Medulla oblongata (tissue), 1 donor: ENCODE results near the gene PTPRG.

Experiments
- DNase-seq: peaks from one replicate; pipeline ENCODE4 v3.0.0-alpha.2; 2015; ENCODE audit errors: extremely low spot score

Gene PTPRG

DNA sequence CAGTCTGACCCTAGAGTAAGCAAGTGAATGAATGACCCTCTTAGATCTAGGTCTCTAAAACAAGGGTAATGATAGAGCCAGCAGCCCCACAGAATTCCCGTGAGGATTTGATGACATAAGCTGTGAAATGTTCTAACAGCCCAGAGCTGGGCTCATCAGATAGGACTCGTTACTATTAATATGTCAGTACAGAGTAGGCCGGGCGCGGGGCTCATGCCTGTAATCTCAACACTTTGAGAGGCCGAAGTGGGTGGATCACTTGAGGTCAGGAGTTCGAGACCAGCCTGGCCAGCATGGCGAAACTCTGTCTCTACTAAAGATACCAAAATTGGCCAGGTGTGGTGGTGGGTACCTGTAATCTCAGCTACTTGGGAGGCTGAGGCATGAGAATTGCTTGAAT is 621.7 kb downstream of the PTPRG start:
- no peak for DNase-seq

DNA sequence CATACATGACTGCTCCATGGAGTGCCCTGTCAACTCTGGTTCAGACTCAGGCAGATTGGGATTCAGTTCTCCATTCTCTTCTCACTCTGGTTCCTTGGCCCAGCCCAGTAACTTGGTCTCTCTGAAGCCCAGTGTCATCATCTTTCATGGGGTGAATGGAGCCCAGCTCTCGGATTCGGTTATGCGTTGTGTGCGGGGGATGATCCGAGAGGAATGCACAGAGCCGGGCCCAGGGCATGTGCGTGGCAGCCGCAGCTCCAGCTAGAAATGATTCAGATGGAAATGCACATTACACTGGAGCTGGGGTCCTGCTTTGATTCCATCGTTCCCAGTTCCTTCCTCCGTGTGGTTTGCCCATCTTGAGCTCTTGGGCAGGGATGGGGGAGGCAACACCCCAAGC is 622.6 kb downstream of the PTPRG start:
- no peak for DNase-seq

DNA sequence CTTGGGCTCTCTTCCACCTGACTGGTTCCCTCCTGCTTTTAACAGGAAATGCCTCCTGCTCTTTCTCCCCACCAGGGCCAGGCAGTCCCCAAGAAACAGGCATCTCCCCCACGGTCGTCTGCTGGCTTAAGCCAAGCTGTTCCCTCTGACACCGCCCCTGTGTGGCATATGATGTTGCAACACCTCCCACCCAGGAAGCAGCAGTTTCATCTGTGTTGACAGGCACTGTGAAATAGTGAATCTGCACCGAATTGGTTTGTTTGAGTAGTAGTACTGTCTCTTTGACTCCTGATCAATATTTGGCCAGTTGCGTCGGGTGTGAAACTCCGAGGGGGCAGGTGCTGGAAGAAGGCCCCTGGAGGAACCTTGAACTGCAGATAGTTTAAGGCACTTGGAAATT is 623.2 kb downstream of the PTPRG start:
- no peak for DNase-seq

GRCh38 chr3:62187022-62187431 is 625.7 kb downstream of the PTPRG start:
- no peak for DNase-seq

- peak; percentile 82 for DNase-seq
These were observed 627.5 kb downstream of the PTPRG start for GRCh38 chr3:62188681-62189375.

GRCh38 chr3:62189376-62189698 is 628.0 kb downstream of the PTPRG start:
- DNase-seq: no peak

DNA sequence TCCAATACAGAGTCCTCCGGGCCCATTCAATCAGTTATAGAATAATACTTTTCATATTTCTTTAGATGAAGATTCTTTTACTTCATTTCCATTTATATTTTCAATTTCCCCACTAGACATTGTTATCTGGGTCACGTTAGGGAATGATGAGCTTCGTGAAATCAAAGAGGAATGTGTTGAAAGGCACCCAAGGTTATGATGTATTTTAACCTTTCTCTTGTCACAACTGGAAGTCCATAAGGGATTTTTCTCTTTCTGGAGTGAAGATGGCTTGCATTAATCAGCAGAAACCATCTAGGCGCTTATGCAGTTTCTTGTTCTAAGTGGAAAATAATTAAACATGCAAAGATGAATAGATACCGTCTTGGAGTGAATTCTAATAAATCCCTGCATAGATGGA is 631.5 kb downstream of the PTPRG start:
- DNase-seq: no peak

GRCh38 chr3:62193586-62194345 is 632.4 kb downstream of the PTPRG start:
- no peak for DNase-seq

GRCh38 chr3:62197350-62198012 is 636.1 kb downstream of the PTPRG start:
- DNase-seq: no peak

DNA sequence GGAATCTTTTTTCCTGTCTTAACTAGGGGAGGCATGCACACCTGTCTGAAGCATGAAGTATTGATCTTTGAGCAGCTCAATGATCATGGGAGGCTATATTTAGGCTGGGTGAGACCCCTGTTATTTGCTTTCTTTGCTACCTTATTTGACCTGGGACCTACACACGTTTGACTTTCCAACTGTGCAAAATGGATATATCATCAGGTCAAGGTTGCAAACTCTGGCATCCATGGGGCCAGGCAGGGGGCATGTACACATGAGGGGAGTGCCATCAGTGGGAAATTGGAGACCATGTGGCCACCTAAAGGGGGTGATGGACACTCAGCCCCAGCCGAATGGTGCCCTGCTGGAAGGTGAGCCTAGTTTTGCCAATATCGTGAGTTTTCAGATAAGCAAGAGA is 637.8 kb downstream of the PTPRG start:
- DNase-seq: no peak

- peak; percentile 55 for DNase-seq
These were observed 640.2 kb downstream of the PTPRG start for GRCh38 chr3:62201438-62202035.

DNA sequence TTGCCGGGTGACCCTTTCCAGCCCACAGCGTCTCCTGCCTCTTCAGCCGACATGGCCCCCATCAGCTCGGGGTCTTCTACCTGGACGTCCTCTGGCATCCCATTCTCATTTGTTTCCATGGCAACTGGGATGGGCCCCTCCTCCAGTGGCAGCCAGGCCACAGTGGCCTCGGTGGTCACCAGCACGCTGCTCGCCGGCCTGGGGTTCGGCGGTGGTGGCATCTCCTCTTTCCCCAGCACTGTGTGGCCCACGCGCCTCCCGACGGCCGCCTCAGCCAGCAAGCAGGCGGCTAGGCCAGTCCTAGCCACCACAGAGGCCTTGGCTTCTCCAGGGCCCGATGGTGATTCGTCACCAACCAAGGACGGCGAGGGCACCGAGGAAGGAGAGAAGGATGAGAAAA is 641.8 kb downstream of the PTPRG start:
- DNase-seq: no peak

- DNase-seq: no peak
These were observed 642.2 kb downstream of the PTPRG start for GRCh38 chr3:62203561-62203960.

DNA sequence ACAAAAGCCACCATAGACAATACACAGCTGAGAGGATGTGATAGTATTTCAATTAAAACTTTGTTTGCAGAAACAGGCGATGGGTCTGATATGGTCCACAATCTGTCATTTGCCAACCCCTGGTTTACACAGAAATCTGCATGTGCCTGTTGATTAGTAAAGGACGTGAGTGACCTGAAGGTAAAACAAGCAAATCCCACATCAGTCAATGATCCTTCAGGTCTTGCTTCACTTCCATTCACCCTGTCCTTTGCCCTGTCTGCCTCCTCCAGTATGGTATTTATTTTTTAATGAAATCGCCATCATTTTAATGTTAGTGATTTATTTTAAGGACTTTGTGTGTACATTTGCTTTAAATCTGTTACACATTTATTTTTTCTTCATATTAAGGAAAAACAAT is 645.8 kb downstream of the PTPRG start:
- no peak for DNase-seq

DNA sequence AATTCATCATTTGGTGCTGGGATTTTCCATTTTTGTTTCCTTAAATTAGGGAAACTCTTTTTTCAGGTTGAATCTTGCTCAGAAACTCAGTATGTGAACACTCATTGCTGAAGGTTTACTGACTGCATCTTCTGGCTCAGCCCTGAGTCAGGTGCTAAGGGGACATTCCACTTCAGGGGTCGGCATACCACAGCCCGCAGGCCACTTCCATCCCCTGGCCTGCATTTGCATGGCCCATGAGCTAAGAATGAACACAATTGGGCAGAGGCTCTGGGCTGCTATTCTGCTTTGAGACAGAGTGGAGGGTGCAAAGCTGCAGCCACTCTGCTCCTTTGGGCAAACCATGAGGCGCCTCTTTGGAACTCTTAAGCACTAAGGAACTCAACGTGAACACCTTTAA is 647.0 kb downstream of the PTPRG start:
- no peak for DNase-seq

- no peak for DNase-seq
These were observed 647.7 kb downstream of the PTPRG start for GRCh38 chr3:62209101-62209500.

DNA sequence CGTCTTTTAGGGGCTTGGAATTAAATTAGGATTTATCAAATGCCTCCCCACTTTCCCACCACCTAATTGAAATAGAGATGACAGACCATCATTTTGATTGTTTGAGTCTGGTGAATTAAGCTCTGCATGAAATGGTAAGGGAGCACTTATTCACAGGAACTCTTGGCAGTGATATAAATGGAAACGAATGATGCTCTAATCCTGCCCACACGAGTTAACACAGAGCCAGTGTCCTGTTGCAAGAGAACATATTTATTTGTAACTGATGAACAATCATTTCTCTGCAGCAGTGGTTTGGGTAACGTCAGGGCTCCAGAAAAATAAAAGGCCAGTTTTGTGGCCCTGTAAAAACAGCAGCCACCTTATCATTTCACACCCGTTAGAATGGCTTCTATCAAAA is 648.6 kb downstream of the PTPRG start:
- DNase-seq: peak; percentile 20

DNA sequence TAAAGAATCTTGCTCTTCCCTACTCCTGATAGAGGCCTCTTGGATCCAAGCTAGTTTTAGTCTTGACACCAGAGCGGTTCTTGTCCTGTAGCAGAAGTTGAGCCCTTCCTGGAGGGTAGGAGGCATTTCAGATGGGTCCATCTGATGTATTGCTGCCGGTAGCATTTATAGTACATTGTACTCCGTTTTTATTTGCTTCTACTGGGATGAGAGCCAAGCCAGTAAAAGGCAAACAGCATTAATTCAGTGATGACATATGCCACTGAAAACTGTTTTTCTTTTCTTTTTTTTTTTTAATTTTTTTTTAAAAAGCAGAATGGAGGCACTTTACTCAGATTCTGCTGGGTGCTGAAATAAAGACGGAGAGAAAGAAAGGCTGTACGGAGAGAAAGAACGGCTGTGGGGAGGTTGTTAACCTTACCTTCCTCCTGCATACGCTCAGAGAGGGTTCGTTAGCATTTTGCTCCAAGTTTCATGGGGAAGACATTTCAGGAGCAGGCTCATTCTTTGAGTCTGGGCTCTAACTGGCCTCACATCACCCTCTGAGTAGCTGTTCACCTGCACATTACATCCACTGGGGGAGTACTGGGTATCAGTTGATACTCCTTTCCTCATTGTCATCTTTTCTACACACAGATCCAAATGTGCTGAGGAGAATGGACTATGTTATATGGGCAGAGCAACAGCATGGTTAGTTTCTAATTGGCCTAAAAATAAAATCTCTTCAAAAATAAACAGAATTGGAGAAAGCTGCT is 650.5 kb downstream of the PTPRG start:
- DNase-seq: no peak

GRCh38 chr3:62214850-62215249 is 653.5 kb downstream of the PTPRG start:
- DNase-seq: no peak

DNA sequence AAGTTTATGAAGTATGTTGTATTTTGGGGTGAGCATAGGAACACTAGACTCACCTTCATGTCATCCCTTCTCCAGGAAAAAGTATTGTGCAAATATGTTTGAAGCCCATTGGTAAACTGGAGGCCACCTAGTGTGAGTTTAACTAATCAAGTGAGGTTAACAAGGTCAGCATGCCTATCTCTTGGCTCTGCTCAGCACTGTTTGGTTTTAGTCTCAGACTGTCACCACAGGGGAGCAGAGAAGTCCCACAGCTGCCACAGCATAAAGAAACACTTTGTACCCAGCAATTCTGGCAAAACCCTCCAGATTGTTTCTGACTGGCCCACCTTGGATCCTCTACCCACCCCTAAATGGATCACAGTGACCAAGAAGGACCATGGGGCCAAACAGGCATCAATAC is 659.2 kb downstream of the PTPRG start:
- DNase-seq: no peak

- DNase-seq: no peak
These were observed 663.7 kb downstream of the PTPRG start for GRCh38 chr3:62225051-62225450.
